ENCODE measurements around the gene LRGUK. TPM values are rescaled to one million over a fixed set of nuclear protein-coding genes. Genes with fewer than 3 reads are reported as not detected.

The LRGUK gene
- total RNA-seq, 1 experiment from 2014 or later, result 1.0 TPM

GRCh38 chr7:134287916-134288659 is 160.9 kb downstream of the LRGUK start:
- Histone ChIP-seq H4K20me1 (ENCODE audit: low read length) (no peaks in the 10 kb centered on the region), H3K27me3 (ENCODE audit: low read length) (no peaks in the 10 kb centered on the region), H3K9ac (ENCODE audit: low read length) (no peak overlapping the region), H3F3A (ENCODE audit: low read length, unreplicated experiment) (no peaks in the 10 kb centered on the region), H3K4me2 (ENCODE audit: low read length) (no peak overlapping the region), H2AFZ (ENCODE audit: low read length) (no peak overlapping the region), H3K9me3 (ENCODE audit: low read length) (no peaks in the 10 kb centered on the region), H3K79me2 (ENCODE audit: low read length) (no peaks in the 10 kb centered on the region), H3K27ac (ENCODE audit: low read length) (no peak overlapping the region), H3K36me3 (ENCODE audit: low read depth, low read length) (no peaks in the 10 kb centered on the region), H3K4me1 (ENCODE audit: insufficient read depth, low read length) (peaks cover 10% of the 10 kb centered on the region; the same call in 1 of the 2 replicates), H3K4me3 (ENCODE audit: low read length) (no peak overlapping the region), H3K9me2 (replicated peaks; ENCODE audit: low read length) (no peaks in the 10 kb centered on the region)
- ATAC-seq (no peak), DNase-seq (no peak)
- ChIA-PET POLR2A (ENCODE audit: unreplicated experiment) (no interaction called here), CTCF (no interaction called here)
- TF ChIP-seq EZH2 (IDR thresholded peaks at IDR 0.05; ENCODE audit: low read length, unreplicated experiment) (no peak), EZH2phosphoT487 (IDR thresholded peaks at IDR 0.05; ENCODE audit: borderline replicate concordance, low read length) (no peak), CTCF (conservative IDR thresholded peaks at IDR 0.05; ENCODE audit: low read depth, low read length) (no peak)
- BruUV-seq (replicated peaks), result no TSS peak
- intact Hi-C loops (cut with micrococcal nuclease), result no loop called here

GRCh38 chr7:134289423-134289822 is 162.3 kb downstream of the LRGUK start:
- ATAC-seq (no peak), DNase-seq (no peak)
- Histone ChIP-seq H2AFZ (ENCODE audit: low read length) (no peak overlapping the region), H3K9me3 (ENCODE audit: low read length) (no peaks in the 10 kb centered on the region), H3K79me2 (ENCODE audit: low read length) (no peaks in the 10 kb centered on the region), H4K20me1 (ENCODE audit: low read length) (no peaks in the 10 kb centered on the region), H3K27me3 (ENCODE audit: low read length) (no peaks in the 10 kb centered on the region), H3K9me2 (replicated peaks; ENCODE audit: low read length) (no peaks in the 10 kb centered on the region), H3K4me3 (ENCODE audit: low read length) (no peak overlapping the region), H3K9ac (ENCODE audit: low read length) (no peak overlapping the region), H3K4me1 (ENCODE audit: insufficient read depth, low read length) (peaks cover 10% of the 10 kb centered on the region; the same call in 1 of the 2 replicates), H3K27ac (ENCODE audit: low read length) (no peak overlapping the region), H3K36me3 (ENCODE audit: low read depth, low read length) (no peaks in the 10 kb centered on the region), H3K4me2 (ENCODE audit: low read length) (no peak overlapping the region), H3F3A (ENCODE audit: low read length, unreplicated experiment) (no peaks in the 10 kb centered on the region)
- no peak for TF ChIP-seq CTCF (conservative IDR thresholded peaks at IDR 0.05; ENCODE audit: low read depth, low read length)
- no peak for TF ChIP-seq EZH2phosphoT487 (IDR thresholded peaks at IDR 0.05; ENCODE audit: borderline replicate concordance, low read length)
- TF ChIP-seq EZH2 (IDR thresholded peaks at IDR 0.05; ENCODE audit: low read length, unreplicated experiment), result no peak
- BruUV-seq (replicated peaks), result no TSS peak
- POLR2A ChIA-PET (ENCODE audit: unreplicated experiment), result no interaction called here
- intact Hi-C loops (cut with micrococcal nuclease), result no loop called here
- CTCF ChIA-PET, result no interaction called here

- Histone ChIP-seq H2AFZ (ENCODE audit: low read length) (no peak overlapping the region), H3K4me1 (ENCODE audit: insufficient read depth, low read length) (peaks cover 10% of the 10 kb centered on the region; the same call in 1 of the 2 replicates), H4K20me1 (ENCODE audit: low read length) (no peaks in the 10 kb centered on the region), H3K9me3 (ENCODE audit: low read length) (no peaks in the 10 kb centered on the region), H3K27me3 (ENCODE audit: low read length) (no peaks in the 10 kb centered on the region), H3F3A (ENCODE audit: low read length, unreplicated experiment) (no peaks in the 10 kb centered on the region), H3K36me3 (ENCODE audit: low read depth, low read length) (no peaks in the 10 kb centered on the region), H3K9me2 (replicated peaks; ENCODE audit: low read length) (no peaks in the 10 kb centered on the region), H3K4me2 (ENCODE audit: low read length) (no peak overlapping the region), H3K27ac (ENCODE audit: low read length) (no peak overlapping the region), H3K4me3 (ENCODE audit: low read length) (no peak overlapping the region), H3K79me2 (ENCODE audit: low read length) (no peaks in the 10 kb centered on the region), H3K9ac (ENCODE audit: low read length) (no peak overlapping the region)
- intact Hi-C loops (cut with micrococcal nuclease), result no loop called here
- TF ChIP-seq EZH2phosphoT487 (IDR thresholded peaks at IDR 0.05; ENCODE audit: borderline replicate concordance, low read length) (no peak), CTCF (conservative IDR thresholded peaks at IDR 0.05; ENCODE audit: low read depth, low read length) (no peak), EZH2 (IDR thresholded peaks at IDR 0.05; ENCODE audit: low read length, unreplicated experiment) (no peak)
- ATAC-seq, result no peak
- ChIA-PET POLR2A (ENCODE audit: unreplicated experiment) (no interaction called here), CTCF (no interaction called here)
- DNase-seq, result no peak
- BruUV-seq (replicated peaks), result no TSS peak
Measured at GRCh38 chr7:134289841-134290240, 162.7 kb downstream of the LRGUK start.
